PC-3 (cell line): ENCODE results near the gene ZNF746.

Source experiments
- CTCF ChIP-seq: fragments of 300-600 bp; sonication (generic); conservative IDR thresholded peaks from 2 replicates; pipeline ENCODE4 v1.5.1; 2017; ENCODE audit warnings: antibody characterized with exemption, low read depth, mild to moderate bottlenecking, low read length
- EZH2 ChIP-seq: fragments of 300-600 bp; sonication (generic); IDR thresholded peaks from one replicate; pipeline ENCODE4 v1.6.1; 2017; ENCODE audit warnings: antibody characterized with exemption, mild to moderate bottlenecking, low read length; ENCODE audit not compliant: unreplicated experiment

DNA sequence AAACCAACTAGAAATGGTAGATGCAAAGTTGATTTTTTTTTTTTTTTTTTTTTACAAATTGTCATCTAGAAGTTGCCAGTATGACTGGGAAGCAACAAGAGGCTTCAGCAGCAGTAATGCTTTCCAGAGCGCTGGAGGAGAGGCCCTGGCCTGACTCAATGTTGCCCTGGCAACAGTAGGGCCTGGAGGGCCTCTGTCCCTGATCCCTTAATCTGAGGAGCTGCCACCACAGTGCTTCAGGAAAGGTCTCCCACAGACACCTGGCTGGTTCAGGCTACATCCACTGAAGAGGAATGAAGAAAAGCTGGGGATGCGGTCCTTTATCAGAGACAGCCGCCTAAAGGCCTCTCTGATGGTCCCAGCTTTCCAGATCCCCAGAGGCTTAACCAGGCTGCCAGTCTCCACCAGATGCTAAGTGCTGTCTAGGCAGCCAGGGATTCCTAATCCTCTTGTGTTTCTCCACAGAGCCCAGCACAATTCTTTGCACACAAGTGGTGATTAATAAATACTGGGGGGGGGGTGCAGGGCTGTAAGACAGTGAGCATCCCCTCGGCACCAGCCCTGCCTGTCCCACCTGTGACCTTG is 70.4 kb downstream of the ZNF746 start:
- no peak for TF ChIP-seq EZH2
- TF ChIP-seq CTCF = no peak
